Activated naive CD4-positive, alpha-beta T cell treated with anti-CD3 and anti-CD28 coated beads, Interleukin-2, amount 50 U/mL, for 24 hours (primary cell): ENCODE measurements around the gene PDZK1IP1.
A peak's percentile ranks its signal among the peaks of the same experiment; 100 is the strongest.

Experiments used
- H3K27ac Mint-ChIP-seq: one replicate; pipeline ENCODE4 v1.8.0; 2021; ENCODE audit warnings: mild to moderate bottlenecking, mixed read lengths
- H3K27me3 Mint-ChIP-seq: one replicate; pipeline ENCODE4 v1.8.0; 2021; ENCODE audit warnings: mixed read lengths
- H3K36me3 Mint-ChIP-seq: one replicate; pipeline ENCODE4 v1.8.0; 2021; ENCODE audit warnings: mixed read lengths
- H3K4me1 Mint-ChIP-seq: one replicate; pipeline ENCODE4 v1.8.0; 2021; ENCODE audit warnings: mixed read lengths
- H3K4me3 Mint-ChIP-seq: one replicate; pipeline ENCODE4 v1.8.0; 2021; ENCODE audit warnings: mild to moderate bottlenecking, mixed read lengths
- H3K9me3 Mint-ChIP-seq: one replicate; pipeline ENCODE4 v1.8.0; 2021; ENCODE audit warnings: mixed read lengths

The PDZK1IP1 gene

DNA sequence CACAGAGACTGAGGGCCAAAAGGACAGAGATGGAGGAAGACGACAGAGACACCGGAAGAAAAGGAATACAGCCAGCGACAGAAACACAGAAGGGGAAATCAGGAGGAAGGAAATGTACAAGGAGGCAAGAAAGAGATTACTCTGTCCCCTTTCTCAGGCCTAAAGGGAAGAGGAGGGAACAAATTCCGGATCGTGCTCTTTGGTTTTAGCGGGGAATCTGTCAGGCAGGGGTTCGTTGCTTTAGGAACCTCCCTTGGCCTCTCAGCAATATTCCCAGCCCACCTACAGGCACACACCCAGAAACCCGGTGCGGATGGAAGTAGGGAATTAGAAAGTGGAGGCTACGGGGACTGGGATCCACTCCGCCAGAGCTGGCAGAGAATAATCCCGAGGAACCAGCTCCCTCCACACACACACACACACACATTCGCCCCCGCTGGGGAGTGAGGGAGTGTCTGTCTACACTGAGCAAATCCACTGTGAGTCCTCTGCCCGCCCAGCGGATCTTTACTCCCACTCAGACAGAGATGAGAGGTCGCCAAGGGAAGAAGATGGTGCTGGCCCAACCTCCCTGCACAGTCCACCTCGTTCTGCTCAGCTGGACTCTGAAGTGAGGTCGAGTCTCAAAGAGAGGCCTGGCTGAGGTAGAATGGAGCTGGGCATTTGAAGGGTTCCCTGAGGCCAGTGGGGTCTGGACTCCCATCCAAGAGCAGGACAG is 36.4 kb upstream of the PDZK1IP1 start:
- peaks cover 41% of the 10 kb centered on the region for H3K27me3 Mint-ChIP-seq
- H3K9me3 Mint-ChIP-seq, result no peaks in the 10 kb centered on the region
- H3K36me3 Mint-ChIP-seq, result no peaks in the 10 kb centered on the region
- H3K4me1 Mint-ChIP-seq, result peaks cover 26% of the 10 kb centered on the region
- peak overlapping the region; percentile 48 for H3K4me3 Mint-ChIP-seq
- no peak overlapping the region for H3K27ac Mint-ChIP-seq

DNA sequence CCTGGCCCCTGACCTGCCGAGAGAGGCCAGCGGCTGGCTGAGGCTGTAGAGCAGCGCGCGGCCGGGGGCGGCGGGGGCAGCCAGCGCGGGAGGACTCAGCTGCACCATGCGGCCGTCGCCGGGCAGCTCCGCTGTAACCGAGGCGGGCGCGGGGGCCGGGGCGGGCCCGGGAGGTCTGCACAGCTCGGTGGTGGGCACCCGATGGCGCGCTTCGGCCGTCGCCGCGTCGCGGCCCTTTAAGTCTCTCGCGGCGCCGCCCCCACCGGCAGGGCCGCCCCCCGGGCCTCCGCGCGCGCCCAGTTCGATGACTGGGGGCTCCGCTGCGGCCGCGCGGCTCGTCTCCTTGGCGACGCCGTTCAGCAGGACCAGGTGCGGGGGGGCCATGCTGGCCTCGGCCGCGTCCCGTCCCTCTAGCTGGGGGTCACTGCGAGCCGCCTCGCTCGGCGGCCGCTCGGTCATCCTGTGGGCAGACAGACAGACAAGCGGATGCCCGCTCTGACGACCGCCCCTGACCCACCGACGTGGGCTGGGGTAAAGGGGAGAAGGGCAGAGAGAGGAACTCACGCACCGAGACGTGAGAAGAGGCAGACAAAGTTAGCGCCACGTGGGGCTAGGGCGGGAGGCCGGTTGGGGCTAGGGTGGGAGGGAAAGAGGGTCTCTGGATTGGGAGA is 35.7 kb upstream of the PDZK1IP1 start:
- H3K9me3 Mint-ChIP-seq, result no peaks in the 10 kb centered on the region
- no peaks in the 10 kb centered on the region for H3K36me3 Mint-ChIP-seq
- H3K4me1 Mint-ChIP-seq, result peaks cover 21% of the 10 kb centered on the region
- H3K4me3 Mint-ChIP-seq, result peak overlapping the region; percentile 48
- H3K27ac Mint-ChIP-seq, result no peak overlapping the region
- peaks cover 43% of the 10 kb centered on the region for H3K27me3 Mint-ChIP-seq

DNA sequence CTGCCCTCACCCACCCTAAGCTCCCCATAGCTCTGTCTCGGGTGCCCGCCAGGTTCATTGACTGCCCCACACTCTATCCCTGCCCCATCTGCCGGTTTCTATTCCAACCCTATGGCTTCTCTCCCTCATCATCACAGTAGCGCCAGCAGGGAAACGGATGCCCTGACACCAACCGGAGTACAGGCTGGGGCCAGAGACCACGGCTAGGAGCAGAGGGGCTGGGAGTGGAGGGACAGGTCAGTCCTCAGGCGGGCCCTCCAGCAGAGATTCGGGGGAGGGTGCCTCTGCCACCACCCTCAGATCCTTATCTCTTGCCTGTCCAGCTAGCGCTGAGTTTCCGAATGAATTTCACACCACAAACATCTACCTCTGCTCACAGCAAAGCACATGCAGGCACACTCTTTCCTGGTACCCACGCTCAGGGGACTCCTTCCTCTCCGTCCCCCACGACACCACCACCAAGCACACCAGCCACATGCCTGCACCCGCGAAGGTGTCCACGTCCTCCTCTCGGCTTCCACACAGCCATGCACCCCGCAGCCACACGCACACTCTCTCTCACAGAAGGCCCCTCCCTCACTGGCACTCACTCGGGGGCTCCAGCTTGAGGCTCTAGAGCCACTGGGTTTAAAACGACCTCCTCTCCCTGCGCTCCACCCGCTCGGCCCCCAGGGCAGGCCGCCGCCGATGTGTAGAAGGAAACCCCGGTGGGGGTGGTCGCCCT is 35.0 kb upstream of the PDZK1IP1 start:
- Mint-ChIP-seq H3K36me3 (no peaks in the 10 kb centered on the region), H3K4me3 (no peak overlapping the region), H3K4me1 (peaks cover 14% of the 10 kb centered on the region), H3K27ac (no peak overlapping the region), H3K27me3 (peaks cover 38% of the 10 kb centered on the region), H3K9me3 (no peaks in the 10 kb centered on the region)

DNA sequence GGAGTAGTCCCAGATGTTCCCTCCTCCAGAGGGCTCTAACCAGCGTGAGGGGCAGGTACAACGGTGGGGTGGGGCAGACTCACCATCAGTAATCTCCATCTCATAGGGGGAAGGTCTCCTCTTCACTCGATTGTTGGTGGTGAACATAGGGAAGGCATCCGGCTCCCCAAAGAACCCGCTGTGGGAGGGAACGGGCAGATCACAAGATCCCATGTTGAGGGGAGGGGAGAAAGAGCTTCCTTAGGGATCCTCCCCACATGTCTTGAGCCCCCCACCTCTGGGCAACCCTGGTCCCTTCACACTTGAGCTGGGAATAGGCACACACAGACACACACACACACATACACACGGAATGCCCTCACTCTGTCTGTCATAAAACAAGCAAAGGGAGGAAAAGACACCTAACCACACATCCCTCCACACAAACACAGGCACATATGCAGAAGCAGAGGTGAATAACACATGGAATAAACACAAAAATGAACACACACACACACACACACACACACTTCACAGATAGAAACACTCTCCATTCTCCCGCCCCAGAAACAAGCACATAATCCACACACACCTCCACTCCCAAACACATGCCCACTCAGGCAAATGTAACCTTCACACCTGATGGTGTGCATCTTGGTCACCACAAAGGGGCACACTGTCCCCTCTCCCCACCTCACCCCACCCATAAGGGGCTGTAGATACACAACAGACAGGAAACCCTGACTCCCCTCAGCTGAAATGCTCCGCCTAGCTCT is 34.3 kb upstream of the PDZK1IP1 start:
- Mint-ChIP-seq H3K27ac (no peak overlapping the region), H3K36me3 (no peaks in the 10 kb centered on the region), H3K27me3 (peaks cover 32% of the 10 kb centered on the region), H3K4me3 (no peak overlapping the region), H3K4me1 (peaks cover 7% of the 10 kb centered on the region), H3K9me3 (no peaks in the 10 kb centered on the region)

DNA sequence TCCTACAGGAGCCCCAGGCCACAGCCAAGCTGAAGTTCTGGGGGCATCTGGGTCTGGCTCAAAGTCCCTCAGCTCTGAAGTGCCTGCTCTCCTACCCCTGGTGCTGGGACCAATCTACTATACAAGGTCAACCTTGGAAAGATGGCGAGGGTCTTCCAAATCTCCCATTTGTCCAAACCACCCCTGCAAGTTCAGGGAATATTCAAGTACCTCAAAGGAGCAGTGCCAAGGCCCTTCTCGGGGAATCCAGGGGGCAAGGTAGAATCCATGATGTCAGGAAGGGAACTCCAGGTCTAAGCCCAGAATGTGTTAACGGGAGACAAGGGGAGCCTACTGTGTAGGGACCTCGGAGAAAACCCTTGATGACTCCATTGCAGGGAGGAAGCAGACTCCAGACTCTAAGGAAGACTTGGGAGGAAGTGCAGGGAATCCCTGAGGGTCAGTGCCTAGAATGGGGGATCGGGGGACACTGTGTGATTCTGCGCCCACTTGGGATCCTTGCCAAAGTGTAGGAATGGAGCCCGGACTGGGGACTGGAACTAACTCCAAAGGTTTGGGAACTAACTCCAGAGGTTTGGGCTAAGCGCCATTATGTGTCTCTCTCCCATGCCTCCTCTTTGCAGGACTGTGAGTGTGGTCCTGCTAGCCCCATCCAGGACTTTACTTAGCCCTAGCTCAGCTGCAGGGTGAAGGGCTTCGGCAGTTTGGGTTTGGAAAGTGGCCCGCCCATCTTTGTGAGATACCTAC is 33.5 kb upstream of the PDZK1IP1 start:
- peaks cover 6% of the 10 kb centered on the region for H3K4me1 Mint-ChIP-seq
- no peaks in the 10 kb centered on the region for H3K9me3 Mint-ChIP-seq
- H3K27me3 Mint-ChIP-seq, result peaks cover 27% of the 10 kb centered on the region
- no peaks in the 10 kb centered on the region for H3K36me3 Mint-ChIP-seq
- no peak overlapping the region for H3K4me3 Mint-ChIP-seq
- no peak overlapping the region for H3K27ac Mint-ChIP-seq

DNA sequence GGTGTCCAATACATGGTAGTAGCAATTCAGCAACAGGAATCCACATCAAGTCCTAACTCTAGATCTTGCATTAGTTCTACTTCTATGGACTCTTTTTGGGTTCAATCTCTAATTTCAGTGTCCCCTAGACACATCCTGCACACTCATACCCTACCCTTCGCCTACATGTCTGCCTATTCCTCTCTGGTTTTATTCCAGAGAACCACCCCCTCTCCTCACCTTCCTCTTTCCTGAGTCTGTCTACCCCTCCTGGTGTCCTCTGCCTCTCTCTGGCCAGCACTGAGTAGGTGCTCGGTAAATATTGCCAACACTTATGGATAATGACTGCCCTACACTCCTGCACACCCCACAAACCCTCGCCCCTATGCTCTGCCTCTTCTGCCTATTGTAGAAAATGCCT is 32.6 kb upstream of the PDZK1IP1 start:
- peaks cover 6% of the 10 kb centered on the region for H3K4me1 Mint-ChIP-seq

DNA sequence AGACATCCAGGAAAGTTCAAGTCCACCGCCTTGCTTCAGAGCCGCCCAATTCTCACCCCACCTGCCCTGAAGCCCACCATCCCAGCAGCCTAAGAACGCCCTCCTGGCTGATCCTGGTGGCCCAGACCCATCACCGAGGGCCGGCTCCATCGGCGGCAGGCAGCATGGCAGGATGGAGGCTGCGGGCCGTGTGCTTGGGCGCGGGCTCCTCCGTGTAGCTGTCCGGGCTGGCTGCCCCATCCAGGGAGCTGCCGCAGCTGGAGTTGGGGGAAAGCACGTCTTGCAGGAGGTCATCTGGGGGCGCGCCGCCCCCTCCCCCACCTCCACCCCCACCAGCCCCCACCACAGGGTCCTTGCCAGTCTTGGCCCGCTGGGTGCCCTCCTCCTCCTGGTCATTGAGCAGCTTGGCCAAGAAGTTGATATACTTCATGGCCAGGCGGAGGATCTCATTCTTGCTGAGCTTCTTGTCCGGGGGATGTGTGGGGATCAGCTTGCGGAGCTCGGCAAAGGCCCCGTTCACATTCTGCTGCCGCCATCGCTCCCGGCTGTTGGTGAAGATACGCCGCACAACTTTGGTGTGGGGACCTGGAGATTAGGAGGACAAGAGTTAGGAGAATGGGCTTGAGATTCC is 29.9 kb upstream of the PDZK1IP1 start:
- no peak overlapping the region for H3K27ac Mint-ChIP-seq
- H3K36me3 Mint-ChIP-seq, result no peaks in the 10 kb centered on the region
- H3K4me3 Mint-ChIP-seq, result no peak overlapping the region
- no peaks in the 10 kb centered on the region for H3K9me3 Mint-ChIP-seq
- H3K4me1 Mint-ChIP-seq, result no peaks in the 10 kb centered on the region
- H3K27me3 Mint-ChIP-seq, result peaks cover 6% of the 10 kb centered on the region

More for the DNA sequence above, 32.6 kb upstream of the PDZK1IP1 start:
- Mint-ChIP-seq H3K27me3 (peaks cover 20% of the 10 kb centered on the region), H3K4me3 (no peak overlapping the region), H3K36me3 (no peaks in the 10 kb centered on the region), H3K27ac (no peak overlapping the region), H3K9me3 (no peaks in the 10 kb centered on the region)

DNA sequence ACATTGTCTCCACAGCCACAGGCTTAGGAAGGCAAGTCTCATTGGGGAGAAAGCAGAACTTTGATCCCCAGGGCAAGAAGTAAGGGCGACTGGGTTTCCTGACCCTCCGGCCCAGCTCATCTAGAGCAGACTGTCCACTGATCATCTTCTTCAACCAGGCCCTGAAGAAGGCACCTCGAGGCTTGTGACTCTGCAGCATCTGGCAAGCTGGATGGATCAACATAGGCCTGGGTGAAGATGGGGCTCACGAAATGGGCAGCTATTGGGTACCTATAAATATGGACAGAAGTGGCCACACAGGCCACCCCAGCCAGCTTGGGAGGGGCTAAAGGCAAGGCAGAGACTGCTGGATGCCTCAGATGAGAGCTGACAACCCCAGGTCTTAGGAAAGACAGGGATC is 29.2 kb upstream of the PDZK1IP1 start:
- Mint-ChIP-seq H3K4me3 (no peak overlapping the region), H3K27me3 (peaks cover 6% of the 10 kb centered on the region), H3K36me3 (no peaks in the 10 kb centered on the region), H3K9me3 (no peaks in the 10 kb centered on the region), H3K4me1 (no peaks in the 10 kb centered on the region), H3K27ac (no peak overlapping the region)

DNA sequence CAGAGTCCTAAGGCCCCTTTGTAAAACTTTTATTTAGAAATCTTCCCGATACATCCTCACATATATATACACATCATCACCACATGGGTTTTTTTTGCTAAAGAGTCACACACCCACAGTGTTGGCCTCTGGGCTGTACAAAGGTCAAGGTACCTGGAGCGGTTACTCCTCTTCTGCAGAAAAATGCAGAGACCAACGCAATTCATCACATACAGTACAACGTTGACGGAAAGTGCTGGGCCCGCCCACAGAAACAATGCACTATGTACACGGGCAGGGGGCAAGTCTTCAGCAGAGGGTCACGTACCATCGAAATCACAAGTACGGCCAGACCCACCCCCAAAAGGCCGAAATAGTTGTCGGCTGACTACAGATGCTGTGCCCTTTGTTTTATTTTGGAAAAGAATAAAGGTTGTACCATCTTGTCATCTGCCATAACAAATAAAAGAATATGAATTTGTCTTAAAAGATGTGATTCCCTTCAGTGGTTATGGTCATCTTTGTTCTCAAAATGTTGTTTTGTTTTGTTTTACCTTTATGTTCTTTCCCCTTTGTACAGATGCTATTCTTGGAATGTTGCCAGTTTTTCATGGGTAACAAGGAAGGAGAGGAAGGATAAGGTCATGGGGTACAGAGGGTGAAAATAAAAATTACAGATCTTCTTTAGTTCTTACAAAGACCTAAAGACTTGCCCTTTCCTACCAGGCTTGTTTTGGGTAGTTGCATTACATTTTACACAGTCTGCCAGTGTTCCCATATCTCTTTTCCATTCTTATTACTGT is 26.6 kb upstream of the PDZK1IP1 start:
- no peak overlapping the region for H3K27ac Mint-ChIP-seq
- peaks cover 6% of the 10 kb centered on the region for H3K27me3 Mint-ChIP-seq
- H3K4me1 Mint-ChIP-seq, result no peaks in the 10 kb centered on the region
- H3K4me3 Mint-ChIP-seq, result no peak overlapping the region
- H3K36me3 Mint-ChIP-seq, result no peaks in the 10 kb centered on the region
- no peaks in the 10 kb centered on the region for H3K9me3 Mint-ChIP-seq

DNA sequence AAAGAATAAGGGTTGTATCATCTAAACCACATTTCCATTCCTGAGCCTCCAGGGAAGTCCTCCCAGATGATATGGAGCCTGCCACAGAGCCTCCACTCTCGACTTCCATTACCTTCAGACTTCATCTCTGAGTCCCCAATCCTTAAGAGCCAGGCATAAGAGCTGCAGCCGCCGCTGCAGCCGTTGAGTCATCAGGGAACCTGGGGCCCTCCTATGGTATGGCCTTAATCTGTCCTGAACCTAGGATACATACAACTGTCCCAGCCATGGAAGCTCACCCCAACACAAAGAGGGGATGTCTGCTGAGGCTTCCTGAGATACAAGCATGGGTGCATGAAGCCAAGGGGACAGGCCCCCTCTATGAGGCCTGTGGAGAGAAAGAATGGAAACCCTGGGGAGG is 25.9 kb upstream of the PDZK1IP1 start:
- Mint-ChIP-seq H3K4me3 (no peak overlapping the region), H3K36me3 (no peaks in the 10 kb centered on the region), H3K27ac (no peak overlapping the region), H3K27me3 (peaks cover 3% of the 10 kb centered on the region), H3K4me1 (no peaks in the 10 kb centered on the region), H3K9me3 (no peaks in the 10 kb centered on the region)

DNA sequence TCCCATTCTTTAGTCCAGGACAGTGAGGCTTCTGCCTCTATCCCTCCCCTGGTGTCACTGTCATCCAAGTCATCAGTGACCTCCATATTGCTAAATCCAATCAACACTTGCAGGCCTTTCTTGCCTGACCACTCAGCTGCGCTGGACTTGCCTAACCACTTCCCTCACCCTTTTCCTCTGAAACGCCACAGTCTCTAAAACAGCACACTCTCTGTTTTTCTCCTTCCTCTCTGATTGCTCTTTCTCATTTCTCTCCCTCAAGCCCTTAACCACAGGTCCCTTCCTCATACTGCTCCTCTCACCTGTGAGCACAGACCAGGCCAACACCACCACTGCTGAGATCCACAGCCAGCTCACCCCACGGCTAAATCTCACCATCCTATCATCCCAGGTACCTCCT is 24.7 kb upstream of the PDZK1IP1 start:
- Mint-ChIP-seq H3K27ac (no peak overlapping the region), H3K27me3 (no peaks in the 10 kb centered on the region), H3K4me3 (no peak overlapping the region), H3K9me3 (no peaks in the 10 kb centered on the region), H3K4me1 (no peaks in the 10 kb centered on the region), H3K36me3 (no peaks in the 10 kb centered on the region)

DNA sequence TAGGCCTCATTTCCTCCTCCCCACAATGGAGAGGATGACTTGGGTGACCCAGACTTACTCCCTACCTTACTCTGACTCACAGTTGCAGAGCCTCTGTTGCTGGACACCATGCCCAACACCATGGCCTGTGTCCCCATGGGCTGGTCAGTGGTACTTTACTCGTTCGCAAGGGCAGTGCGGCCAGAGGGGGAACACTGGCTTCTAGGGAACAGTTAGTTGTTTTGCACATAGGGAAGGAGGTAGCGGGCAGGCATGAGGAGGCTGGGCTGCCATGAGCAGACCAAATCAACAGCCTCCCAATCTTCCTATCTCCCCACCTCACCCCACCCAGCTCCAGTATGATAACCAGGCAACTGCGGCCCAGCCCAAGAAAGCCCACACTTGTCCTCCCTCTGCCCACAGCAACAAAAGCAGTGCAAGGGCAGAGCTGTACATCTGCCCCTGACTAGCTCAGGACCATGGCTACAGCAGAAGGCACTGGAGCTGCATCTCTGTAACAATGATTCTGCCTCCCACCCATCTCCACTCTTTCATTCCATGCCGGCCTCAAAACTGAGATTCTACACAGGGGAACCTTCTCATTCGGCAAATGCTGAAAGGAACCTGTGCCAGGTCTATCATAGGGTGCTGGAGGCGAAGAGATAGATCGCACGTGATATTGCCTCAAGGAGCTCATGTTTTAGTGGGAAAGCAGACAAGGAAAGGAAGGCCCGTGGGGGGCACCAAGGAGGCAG is 23.6 kb upstream of the PDZK1IP1 start:
- Mint-ChIP-seq H3K4me3 (no peak overlapping the region), H3K36me3 (no peaks in the 10 kb centered on the region), H3K4me1 (no peaks in the 10 kb centered on the region), H3K27me3 (no peaks in the 10 kb centered on the region), H3K27ac (no peak overlapping the region), H3K9me3 (no peaks in the 10 kb centered on the region)

DNA sequence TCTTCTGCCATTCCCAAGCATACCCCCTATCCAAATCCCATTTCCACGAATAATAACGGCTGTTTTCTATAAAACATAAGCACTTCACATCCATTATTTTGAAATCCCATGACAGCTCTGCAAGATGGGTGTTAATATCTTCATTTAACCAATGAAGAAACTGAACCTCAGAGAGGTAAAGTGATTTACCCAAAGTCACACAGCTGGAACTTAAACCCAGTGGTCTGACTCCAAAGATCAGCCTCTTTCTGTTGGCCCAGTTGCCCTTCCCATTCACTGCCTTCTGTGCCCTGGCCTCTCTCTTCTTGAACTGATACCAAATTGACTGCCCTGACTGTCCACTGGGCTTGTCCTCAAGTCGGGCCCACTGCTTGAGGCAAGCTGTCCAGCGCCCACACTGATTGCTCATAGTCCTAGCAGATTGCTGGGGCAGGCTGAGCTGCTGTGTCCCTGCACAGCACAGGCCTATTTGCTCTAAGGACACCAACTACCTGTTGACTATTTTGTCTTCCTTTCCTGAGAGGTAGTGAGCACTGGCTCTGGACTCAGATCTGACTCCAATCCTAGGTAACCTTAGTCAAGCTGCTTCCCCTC is 22.9 kb upstream of the PDZK1IP1 start:
- Mint-ChIP-seq H3K27ac (no peak overlapping the region), H3K27me3 (peaks cover 2% of the 10 kb centered on the region), H3K4me1 (no peaks in the 10 kb centered on the region), H3K36me3 (no peaks in the 10 kb centered on the region), H3K9me3 (no peaks in the 10 kb centered on the region), H3K4me3 (no peak overlapping the region)
